ENCODE measurements around the gene CSNK1E.

CSNK1E gene

DNA sequence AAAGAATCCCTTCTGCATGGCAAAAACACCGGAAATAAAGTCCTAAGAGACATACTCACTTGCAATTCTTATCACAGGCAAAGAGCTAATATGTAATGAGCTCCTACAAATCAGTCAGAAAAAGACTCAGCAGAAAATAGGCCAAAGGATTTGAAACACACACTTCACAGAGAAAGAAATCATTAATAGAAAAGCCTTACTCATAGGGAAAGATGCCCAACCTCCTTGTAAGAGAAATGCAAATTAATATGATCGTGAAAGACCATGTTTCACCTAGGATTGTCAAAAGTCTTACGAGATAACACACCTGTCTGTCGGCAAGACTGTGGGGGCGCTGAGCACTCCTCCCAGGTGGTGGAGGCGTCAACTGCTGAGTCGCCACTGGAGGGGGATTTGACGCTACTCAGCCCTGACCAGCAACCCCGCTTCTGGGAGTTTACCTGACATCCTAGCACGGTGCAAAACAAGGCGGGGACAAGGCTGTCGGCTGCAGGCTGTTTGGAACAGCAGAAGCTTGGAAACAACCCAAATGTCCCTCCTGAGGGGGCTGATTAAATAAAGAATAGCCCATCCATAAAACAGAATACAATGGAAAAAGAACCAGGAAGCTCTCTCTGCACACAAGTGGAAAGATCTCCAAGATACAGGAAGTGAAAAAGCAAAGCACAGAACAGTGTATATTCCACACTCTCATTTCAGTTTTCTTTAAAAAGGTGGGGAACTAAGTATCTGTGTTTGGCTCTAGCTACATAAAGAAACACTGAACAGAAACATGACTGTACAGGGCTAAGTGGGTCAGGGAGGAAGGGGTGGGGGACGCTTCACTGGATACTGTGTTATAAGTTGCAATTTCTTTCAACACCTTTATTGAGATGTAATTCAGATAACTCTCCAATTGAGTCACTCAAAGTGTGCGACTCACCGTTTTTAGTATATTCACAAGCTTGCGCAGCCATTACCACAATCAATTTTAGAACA, 11.5 kb downstream of the CSNK1E start:
- DNase-seq: peak; percentile 53

DNA sequence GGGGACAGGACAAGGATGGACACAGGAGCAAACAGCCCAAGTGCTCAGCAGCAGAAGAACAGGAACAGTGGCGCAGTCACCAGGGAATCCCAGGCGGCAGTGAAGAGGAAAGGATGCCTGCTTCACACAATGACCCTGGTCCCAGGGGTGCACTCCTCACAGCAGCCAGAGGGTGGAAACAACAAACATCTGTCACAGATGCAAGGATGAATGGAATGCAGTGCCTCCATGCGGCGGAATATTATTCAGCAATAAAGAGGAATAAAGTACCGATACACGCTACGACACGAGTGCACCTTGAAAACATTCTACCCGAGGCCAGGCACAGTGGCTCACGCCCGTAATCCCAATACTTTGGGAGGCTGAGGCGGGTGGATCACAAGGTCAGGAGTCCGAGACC, 12.7 kb downstream of the CSNK1E start:
- no peak for DNase-seq

DNA sequence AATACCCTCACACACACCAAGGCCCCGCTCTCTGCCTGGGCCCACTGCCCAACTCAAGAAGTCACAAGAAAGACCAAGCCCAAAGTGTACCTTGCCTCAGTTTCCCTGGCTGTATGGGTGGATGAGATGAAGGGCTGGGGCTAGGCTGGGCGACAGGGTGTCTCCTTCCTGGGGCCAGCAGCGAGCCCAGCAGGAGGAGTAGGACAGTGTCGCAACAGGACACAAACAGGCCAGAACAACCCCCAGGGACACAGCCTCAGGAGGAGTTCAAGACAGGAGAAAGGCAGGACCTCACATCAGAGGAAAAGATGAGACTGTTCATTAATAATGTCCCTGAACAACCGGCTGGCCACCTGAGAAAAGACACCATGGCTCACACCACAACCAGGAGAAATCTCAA, 13.3 kb downstream of the CSNK1E start:
- no peak for DNase-seq

DNA sequence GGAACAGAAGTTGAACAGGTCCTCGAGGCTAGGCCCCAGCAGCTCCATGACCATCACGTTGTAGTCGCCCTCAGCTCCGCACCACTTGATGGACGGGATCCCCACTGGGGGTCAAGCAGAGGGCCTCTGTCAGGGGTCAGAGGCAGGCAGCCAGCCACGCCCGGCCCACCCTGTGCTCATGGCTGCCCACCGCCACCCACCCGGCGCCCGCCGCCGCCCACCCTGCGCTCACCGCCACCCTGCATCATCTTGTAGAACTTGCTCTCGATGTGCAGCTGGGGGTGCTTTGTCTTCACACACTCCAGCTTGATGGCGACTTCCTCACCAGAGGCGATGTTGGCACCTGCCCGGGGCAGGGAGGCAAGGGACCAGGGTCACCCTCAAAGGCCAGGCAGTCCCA, 14.3 kb downstream of the CSNK1E start:
- DNase-seq: no peak

DNA sequence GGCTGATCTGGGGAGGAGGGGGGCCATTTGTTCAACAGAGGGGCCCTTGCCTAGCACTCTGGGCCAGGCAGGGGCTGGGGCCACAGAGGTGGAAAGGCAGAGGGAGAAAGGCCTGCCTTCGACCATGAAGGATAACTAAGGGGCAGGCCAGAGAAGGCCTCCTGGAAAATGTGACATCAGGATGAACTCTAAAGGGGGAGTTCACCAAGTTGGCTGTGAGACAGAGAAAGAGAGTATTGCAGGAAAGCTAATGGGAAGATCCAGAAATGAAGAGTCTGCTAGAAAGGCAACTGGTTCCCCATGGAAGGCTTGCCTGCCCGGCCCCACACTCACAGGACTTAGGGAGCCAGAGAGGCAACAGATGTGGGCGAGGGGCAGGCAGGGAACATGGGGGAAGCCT, 16.3 kb downstream of the CSNK1E start:
- no peak for DNase-seq

DNA sequence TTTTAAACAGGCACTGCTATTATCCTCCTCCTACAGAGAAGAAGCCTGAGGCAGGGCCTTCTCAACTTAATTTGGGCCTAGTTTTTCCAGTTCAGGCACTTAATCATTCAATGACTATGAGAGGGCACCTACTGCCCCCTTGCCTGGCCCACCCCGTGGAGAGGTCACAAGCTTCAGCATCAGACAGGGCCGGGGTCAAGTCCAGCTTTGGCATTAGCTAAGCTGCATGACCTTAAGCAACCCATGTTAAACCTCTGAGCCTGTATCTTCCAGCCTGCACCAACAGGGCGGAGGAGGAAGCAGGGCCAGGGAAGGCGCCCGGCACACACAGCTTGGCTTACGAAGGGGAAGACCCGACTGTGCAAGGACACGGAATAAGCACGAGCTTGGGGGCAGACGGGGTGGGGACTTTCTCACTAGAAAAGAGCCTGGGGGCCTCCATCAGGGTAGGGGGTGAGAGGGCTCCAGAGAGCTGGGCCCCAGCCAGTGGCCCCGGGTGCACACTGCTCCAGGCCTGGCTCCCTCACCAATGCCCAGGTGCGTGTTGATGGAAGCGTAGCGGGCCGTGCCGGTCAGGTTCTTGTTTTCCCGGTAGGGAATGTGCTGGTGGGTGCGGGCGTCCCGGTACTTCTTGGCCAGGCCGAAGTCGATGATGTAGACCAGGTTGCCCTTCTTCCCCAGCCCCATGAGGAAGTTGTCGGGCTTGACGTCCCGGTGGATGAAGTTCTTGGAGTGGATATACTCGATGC, 16.9 kb downstream of the CSNK1E start:
- DNase-seq: no peak

DNA sequence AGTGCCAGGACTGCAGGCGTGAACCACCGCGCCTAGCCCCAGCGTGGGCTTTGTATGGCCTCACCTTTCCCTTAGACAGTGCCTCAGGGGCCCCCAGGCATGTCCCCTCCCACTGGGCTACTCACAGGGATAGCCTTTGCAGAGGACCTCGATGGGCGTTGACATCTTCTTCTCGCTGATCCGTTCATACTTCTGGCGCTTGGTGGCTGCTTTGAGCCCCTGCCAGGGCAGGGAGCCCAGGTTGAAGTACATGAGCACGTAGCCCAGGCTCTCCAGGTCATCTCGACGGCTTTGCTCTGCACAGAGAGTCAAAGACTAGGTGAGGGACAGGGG, 17.5 kb downstream of the CSNK1E start:
- no peak for DNase-seq

DNA sequence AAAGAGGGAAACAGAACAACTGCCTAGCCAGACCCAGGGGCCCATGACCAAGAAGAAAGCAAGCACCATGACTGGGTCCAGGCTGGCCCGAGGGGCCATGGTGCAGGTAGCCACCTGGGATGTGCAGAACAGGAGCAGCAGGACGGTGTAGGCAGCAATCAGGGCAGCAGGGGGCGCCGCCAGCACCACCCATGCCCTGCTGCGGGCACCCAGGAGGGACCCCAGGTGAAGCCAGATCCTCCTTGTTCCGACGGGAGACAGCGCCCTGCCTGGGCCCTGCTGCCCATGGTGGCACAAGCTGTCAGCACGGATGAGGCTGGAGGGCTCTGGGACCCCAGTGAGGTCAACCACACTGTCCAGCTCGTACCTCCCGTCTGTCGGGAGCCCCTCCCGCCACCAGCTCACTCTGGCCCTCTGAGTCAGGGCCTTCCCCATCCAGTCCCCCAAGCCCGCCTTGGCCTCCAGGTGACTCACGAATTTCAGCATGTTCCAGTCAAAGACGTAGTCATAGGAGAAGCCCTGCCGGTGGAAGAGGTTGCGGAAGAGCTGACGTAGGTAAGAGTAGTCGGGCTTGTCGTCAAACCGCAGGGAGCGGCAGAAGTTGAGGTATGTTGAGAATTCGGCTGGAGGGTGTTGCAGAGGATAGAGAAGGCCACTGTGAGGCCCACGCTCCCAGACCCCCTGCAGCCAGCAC, 18.8 kb downstream of the CSNK1E start:
- DNase-seq: no peak

DNA sequence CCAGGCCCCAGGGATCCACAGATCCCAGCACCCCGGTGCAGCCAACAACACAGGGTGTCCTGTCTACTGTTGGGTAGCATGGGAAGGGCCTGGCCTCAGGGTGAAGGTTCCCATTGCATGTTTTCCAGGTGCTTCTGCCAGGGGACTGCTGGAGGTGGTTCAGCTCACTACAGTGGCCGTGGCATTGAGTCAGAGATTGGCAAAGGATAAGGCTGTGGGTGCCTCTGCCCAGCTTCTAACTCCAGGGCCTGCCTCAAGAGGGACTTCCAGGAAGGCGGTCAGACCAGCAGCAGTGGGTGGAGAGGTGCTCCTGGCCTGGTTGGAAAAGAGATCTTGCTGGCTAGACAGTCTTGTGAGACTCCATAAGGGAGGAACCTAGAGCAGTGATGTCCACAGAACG, 20.9 kb downstream of the CSNK1E start:
- DNase-seq: no peak

DNA sequence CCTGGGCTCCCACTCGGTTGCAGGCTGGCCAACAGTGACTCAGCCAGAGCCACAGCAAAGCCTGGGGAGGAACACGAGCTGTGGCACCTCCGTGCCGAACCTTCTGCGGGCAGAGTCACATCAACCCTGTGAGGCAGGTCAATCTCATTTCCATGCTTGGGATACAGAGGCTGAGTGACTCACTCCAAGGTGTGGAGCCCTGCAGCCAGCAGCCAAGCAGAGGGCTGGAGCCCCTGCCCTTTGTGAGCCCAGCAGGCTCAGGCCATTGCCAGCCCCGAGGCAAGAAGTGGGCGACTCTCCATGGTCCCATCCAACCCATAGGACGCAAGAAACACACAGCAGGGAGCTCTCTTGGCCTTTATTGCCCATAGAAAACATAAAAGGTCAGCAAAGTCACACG, 21.4 kb downstream of the CSNK1E start:
- DNase-seq: no peak

DNA sequence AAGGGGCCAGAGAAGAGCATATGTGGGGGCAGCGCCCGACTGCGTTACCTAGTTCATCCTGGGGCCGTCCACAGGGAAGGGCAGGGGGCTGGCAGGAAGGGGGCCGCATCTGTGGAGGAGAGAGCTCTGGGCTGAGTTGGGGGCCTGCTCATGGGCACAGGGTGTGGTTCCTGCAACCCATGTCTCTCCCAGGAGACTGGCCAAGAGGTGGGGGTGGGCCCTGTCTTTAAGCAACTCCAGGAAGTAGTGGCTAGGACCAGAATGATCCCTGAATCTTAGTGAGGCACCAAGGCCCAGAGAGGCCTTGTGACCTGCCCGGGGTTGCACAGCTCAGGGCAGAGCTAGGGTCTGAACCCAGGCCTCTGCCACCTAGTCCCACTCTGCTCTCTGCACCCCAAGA, 21.9 kb downstream of the CSNK1E start:
- DNase-seq: no peak

DNA sequence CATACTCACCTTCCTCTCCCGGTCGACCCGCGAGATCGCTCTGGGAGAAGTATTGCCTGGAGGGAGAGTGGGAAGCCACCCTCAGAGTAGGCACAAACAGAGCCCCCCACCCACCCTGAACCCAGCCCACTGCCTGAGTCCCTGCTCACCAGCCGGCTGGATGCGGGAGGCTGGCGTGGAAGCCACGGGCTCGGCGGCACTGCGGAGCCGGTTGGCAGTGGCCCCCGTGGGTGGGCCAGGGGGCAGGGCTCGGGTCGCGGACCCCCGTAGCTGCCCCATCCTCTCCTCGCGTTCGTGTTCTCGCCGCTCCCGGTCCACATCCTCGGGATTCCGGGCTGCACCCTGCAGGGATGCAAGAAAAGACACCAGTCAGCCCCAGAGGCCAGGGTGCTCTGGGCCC, 23.0 kb downstream of the CSNK1E start:
- no peak for DNase-seq

DNA sequence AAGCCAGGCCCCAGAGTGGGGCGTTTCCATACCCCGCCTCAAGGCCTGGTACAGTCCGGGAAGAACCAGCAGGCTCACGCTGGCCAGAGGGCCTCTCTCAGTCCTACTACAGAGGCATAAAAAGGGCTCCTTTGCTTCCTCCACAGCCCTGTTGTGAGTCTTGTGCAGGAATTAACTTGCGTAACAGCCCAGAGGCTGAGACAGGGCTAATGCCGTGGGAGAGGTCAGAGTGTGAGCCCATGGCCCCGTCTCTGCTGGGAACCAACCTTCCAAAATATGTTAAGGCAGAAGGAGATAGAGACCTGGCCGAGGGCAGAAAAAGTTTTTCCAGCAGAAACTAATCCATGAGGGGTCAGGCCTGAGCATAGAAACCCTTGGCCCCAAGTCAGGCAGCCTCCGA, 24.5 kb downstream of the CSNK1E start:
- DNase-seq: no peak

DNA sequence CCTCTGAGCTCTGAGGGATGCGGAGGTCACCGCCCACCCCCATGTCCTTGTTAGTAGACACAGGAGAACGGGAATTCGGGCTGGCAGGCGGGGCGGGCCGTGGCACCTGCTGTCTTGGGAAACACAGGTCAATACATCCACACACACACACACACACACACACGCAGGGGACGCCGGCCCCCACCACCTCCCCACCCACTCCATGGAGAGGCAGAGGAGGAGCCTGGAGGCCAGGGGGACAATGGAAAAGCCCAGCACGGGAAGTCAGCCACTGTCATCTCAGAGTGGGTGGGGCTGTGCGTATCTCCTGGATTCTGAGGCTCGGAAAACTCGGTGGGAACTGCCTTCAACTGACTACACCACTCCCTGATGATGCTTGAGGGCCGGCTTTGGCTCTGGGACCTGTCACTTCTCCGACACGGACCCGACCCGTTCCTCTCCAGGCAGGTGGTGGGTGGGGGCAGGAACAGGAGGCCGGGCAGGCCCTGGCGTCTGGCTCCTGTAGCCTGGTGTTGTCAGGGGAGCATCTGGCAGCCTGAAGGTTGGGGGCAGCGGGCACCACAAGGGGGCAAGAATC, 25.9 kb downstream of the CSNK1E start:
- no peak for DNase-seq

DNA sequence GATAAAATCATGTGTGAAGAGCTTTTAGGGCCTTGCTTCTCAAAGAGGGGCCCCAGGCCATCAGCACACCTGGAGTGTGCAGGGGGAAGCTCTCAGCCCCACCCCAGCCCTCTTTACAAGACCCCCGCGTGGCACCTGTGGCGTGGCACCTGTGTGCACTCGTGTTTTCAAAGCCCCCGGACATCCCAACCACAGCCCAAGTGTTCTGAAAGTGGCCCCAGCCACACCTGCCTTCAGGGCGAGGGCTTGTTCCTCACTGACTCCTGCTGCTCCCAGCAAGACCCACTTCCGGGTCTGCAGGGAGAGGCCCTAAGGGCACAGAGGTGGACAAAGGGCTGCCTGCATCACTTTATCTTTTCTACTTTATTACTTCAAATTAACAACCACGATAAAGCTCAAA, 26.9 kb downstream of the CSNK1E start:
- no peak for DNase-seq

DNA sequence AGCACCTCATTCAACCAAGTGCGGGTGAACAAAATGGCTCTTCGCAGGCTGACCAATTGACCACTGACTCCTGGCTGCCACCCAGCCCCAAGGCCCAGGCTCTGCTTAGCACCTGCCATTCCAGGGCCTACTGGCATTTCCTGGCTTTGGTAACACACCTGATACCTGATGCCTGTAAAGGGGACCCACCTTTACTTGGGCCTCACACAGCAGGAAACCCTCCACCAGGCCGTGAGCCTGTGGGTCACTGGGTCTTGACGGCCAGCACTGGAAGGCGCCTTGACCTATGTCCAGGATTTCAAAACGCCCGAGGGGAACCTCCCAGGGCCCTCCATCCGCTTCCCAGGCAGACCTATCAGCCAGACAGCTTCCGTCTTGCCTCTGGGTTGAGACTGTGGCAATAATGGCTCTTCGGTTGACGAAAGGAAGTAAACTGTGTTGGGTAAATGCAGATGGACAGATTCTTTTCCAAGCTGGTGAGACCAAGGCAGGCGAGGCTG, 27.6 kb downstream of the CSNK1E start:
- no peak for DNase-seq

DNA sequence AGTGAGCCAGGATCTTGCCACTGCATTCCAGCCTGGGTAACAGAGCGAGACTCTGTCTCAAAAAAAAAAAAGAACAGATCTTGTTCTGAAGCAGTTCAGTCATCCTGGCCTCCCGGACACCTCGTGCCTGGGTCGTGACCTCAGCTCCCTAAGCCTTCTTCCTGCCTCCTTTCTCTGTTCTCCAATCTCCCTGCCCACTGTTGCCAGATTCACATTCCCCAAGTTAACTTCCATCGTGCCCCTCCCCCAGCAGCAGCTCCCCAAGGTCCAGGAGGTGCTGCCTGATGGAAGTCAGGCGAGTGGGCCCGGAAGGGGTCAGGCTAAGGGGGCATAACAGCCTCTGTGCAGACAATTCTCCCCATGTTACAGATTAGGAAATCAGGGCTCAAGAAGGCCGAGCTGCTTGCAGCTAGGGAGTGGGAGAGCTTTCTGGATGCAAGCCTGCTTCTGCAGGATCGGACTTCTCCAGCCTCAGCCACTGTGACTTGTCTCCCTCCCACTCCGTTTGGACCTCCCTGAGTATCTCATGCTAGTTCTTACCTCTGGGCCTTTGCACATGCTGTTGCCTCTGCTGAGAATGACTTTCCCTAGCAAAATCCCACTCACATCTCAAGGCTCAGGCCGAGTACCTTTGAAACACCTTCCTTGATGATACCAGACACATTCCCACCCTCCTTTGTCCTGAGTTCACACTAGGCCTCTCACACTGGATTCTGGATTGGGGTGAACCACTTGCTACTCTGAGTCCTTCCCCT, 30.1 kb downstream of the CSNK1E start:
- DNase-seq: no peak

DNA sequence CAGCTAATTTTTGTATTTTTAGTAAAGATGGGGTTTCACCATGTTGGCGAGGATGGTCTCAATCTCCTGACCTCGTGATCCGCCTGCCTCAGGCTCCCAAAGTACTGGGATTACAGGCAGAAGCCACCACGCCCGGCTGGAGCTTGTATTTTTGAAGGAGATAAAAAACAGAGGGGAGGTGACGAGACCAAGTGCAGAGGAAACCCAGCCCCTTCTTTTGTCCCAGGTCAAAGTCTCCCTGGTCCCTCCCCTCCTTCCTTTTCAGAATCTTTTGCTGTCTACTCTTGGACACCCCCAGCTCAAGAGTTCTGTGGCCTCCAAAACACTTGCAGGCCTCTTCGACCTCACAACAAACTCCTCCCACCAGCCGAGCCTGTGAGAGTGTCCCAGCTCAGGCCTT, 32.2 kb downstream of the CSNK1E start:
- no peak for DNase-seq

DNA sequence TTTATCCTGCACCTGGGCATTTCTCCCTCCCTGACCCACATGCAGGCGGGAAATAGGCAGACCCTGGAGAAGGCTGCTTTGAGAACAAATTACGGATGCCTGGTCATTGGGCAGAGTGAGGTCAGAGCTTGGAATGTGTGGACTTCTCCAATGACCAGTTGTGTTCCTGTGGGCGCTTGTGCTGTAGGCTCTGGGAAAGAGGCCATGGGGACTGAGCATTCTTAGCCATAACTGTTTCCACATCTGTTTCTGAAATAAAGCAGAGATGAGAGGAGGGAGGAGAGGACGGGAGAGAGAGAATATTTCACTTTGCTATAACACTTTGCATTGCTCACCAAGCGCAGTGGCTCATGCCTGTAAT, 33.2 kb downstream of the CSNK1E start:
- no peak for DNase-seq

DNA sequence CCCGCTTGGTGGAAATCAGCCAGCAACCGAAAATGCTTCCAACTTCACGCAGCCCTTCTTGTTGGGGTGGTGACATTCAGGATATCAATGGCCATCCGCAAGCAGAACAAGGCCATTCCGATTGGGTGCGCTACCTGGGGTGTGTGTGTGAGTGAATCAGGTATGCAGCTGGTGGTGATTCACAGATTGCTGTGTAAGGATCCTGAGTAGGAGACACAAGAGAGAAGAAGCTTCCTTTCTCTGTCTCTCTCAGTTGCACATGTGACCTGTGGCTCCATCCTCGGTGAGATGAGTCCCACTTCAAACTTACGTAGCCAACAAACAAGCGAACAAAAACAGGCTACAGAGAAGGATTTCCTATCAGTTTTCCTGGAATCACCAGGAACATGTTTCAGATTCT, 34.8 kb downstream of the CSNK1E start:
- DNase-seq: no peak

DNA sequence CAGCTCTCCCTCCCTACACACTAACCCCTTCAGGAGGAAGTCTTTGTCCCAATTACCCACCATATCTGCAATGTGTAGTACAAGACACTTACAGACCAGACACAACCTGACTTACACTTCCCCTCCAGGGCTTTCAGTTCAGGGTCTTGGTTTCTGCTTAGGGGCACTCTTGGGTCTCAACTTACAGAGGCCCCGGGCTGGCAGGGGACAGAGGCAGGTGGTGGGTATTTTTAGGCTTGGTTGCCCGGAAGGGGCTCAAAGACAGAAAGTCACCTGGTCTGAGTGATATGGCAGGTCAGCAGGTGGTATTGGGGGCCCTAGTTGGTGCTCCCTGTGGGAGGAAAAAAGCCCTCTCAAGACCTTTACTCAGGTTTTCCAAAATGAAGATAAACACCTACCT, 41.1 kb downstream of the CSNK1E start:
- no peak for DNase-seq

DNA sequence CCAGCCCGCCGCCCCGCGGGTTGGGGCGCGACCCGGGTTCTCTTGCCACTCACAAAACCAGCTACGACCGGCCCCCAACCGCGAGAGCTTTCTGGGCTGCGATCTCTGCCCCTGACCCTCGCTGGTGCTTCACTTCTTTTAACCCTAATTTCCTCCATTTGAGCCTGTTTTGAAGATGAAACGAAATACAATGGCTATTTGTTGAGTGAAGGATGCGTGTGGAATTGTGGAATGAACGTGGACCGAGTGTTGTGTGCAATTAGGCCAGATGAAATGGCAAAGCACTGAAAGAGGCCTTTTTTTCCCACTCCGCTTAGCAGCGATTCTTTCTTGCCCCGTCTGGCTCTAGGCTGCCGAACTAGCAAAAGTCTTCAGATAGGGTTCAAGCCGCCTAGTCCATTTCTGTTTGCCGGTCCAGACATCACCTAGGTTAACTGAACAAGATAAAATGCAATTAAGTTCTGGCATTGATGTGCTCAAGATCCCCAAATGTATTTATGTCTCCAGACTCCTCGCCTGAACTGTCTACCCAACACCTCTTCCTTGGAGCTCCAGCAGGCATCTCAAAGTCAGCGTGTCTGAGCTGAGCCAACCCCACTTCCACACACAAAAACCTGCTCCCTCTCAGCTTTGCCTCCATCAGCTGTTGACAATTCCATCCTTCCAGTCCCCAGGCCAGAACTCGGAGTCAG, 44.0 kb downstream of the CSNK1E start:
- DNase-seq: no peak

Measured in NCI-H1092 (cell line).